Measurements from ENCODE around the gene TPP1.

TPP1 gene

DNA sequence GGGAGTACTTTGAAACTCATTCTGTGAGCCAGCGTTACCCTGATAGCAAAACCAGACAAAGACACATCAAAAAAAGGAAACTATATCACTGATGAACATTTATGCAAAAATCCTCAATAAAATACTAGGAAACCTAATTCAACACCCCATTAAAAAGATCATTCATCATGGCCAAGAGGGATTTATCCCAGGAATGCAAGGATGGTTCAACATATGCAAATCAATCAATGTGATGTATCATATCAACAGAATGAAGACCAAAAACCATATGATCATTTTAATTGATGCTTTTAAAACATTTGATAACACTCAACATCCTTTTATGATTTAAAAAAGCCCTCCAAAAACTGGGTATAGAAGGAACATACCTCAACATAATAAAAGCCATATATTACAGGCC, 35.6 kb downstream of the TPP1 start:
- TF ChIP-seq ZFX (IDR thresholded peaks at IDR 0.05; ENCODE audit: borderline replicate concordance): no peak
- TF ChIP-seq, protein P1, sequence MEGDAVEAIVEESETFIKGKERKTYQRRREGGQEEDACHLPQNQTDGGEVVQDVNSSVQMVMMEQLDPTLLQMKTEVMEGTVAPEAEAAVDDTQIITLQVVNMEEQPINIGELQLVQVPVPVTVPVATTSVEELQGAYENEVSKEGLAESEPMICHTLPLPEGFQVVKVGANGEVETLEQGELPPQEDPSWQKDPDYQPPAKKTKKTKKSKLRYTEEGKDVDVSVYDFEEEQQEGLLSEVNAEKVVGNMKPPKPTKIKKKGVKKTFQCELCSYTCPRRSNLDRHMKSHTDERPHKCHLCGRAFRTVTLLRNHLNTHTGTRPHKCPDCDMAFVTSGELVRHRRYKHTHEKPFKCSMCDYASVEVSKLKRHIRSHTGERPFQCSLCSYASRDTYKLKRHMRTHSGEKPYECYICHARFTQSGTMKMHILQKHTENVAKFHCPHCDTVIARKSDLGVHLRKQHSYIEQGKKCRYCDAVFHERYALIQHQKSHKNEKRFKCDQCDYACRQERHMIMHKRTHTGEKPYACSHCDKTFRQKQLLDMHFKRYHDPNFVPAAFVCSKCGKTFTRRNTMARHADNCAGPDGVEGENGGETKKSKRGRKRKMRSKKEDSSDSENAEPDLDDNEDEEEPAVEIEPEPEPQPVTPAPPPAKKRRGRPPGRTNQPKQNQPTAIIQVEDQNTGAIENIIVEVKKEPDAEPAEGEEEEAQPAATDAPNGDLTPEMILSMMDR (IDR thresholded peaks at IDR 0.05): no peak
- no peak overlapping the region for H3K27ac ChIP-seq

- no peak for TF ChIP-seq ZFX (IDR thresholded peaks at IDR 0.05; ENCODE audit: borderline replicate concordance)
- no peak overlapping the region for H3K27ac ChIP-seq
Observed at GRCh38 chr11:6579681-6580080, 39.5 kb downstream of the TPP1 start.

DNA sequence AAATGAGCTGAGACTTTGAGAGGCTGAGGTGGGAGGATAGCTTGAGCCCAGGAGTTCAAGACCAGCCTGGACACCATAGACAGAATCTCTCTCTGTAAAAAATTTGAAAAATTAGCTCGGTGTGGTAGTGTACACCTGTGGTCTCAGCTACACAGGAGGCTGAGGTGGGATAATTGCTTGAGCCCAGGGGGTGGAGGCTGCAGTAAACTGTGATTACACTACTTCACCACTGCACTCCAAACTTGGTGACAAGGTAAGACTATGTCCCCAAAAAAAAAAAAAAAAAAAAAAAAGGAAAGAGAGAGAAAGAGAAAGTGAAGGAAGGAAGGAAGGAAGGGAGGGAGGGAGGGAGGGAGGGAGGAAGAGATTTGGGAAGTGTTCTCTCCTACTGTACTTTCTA, 41.1 kb downstream of the TPP1 start:
- TF ChIP-seq, protein P1 (IDR thresholded peaks at IDR 0.05): no peak
- no peak for TF ChIP-seq ZFX (IDR thresholded peaks at IDR 0.05; ENCODE audit: borderline replicate concordance)
- no peak overlapping the region for H3K27ac ChIP-seq

- no peak overlapping the region for H3K27ac ChIP-seq
- no peak for TF ChIP-seq ZFX (IDR thresholded peaks at IDR 0.05; ENCODE audit: borderline replicate concordance)
- TF ChIP-seq, protein P1 (IDR thresholded peaks at IDR 0.05): no peak
Observed at GRCh38 chr11:6576471-6577373, 42.5 kb downstream of the TPP1 start.

DNA sequence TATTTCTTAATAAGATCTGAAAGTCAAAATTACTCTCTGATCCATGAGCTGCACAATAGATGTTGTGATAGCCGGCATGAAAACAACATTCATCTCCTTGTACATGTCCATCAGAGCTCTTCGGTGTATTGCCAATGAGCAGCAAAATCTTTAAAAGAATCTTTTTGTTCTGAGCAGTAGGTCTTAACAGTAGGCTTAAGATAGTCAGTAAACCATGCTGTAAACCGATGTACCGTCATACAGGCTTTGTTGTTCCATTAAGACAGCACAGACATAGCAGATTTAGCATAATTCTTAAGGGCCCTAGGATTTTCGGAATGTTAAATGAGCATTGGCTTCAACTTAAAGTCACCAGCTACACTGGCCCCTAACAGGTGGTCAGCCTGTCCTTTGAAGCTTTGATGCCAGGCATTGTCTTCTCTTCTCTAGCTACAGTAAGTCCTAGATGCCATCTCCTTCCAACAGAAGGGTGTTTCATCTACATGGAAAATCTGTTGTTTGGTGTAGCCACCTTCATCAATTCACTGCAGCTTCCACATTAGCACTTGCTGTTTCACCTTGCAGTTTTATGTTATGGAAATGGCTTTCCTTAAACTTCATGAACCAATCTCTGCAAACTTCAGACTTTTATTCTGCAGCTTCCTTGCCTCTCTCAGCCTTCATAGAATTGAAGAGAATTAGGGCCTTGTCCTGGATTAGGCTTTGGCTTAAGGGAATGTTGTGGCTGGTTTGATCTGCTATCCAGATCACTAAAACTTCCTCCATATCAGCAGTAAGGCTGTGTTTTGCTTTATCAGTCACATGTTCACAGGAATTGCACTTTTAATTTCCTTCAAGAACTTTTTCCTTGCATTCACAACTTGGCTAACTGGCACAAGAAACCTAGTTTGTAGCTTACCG, 44.2 kb downstream of the TPP1 start:
- H3K27ac ChIP-seq: no peak overlapping the region
- no peak for TF ChIP-seq ZFX (IDR thresholded peaks at IDR 0.05; ENCODE audit: borderline replicate concordance)
- TF ChIP-seq, protein P1 (IDR thresholded peaks at IDR 0.05): no peak

GRCh38 chr11:6572215-6572614, 47.0 kb downstream of the TPP1 start:
- no peak for TF ChIP-seq ZFX (IDR thresholded peaks at IDR 0.05; ENCODE audit: borderline replicate concordance)
- TF ChIP-seq, protein P1 (IDR thresholded peaks at IDR 0.05): no peak
- H3K27ac ChIP-seq: no peak overlapping the region

DNA sequence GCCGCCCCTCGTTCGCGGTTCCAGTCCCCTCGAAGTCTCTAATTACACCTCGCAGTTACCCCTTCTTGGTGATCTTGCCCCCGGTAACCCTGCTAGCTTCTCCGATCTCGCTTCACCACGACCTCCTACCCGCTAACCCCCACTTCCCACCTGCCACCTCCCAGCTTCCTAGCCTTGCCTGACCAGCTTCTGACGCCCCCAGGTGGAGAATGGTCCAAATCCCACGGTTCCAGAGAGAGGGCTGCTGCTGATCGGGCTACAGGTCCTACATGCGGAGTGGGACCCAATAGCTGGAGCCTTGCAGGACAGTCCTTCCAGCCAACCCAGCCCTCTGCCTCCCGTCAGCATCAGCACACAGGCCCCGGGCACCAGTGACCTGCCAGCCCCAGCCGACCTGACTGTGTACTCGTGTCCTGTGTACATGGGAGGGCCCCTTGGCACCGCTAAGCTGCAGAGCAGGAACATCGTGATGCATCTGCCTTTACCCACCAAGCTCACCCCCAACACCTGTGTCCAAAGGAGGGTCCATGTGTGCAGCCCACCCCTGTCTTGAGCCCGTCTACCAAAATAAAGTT, 47.7 kb downstream of the TPP1 start:
- no peak overlapping the region for H3K27ac ChIP-seq
- TF ChIP-seq ZFX (IDR thresholded peaks at IDR 0.05; ENCODE audit: borderline replicate concordance): no peak
- TF ChIP-seq, protein P1 (IDR thresholded peaks at IDR 0.05): no peak

Data from 22Rv1 (cell line).